K562 (cell line): ENCODE results near the gene PSMB10. TPM values are rescaled to one million over a fixed set of nuclear protein-coding genes. Genes with fewer than 3 reads are reported as not detected.

Source experiments
- ATF6 ChIP-seq: sonication (generic); formaldehyde crosslinking; IDR thresholded peaks from 2 replicates; pipeline ENCODE4 v1.4.0; 2020; ENCODE audit warnings: mild to moderate bottlenecking, missing genetic modification reagents
- E2F8 ChIP-seq: fragments of 450-650 bp; IDR thresholded peaks from 2 replicates; pipeline ENCODE4 v1.7.1; 2018; ENCODE audit warnings: mild to moderate bottlenecking, low read depth; ENCODE audit not compliant: partially characterized antibody
- E4F1 ChIP-seq: fragments of 250-450 bp; sonication (Bioruptor Pico); IDR thresholded peaks from 2 replicates; pipeline ENCODE4 v1.5.0; 2021; ENCODE audit warnings: mild to moderate bottlenecking, borderline replicate concordance
- EP300 ChIP-seq: IDR thresholded peaks from 2 replicates; pipeline ENCODE4 v1.6.1; 2012; ENCODE audit warnings: low read length, improper control_type of control experiment
- ERF ChIP-seq: fragments of 450-650 bp; formaldehyde crosslinking; IDR thresholded peaks from 2 replicates; pipeline ENCODE4 v1.4.0; 2020; ENCODE audit warnings: mild to moderate bottlenecking, mixed read lengths
- MBD1 ChIP-seq: fragments of 250-450 bp; sonication (Bioruptor Pico); IDR thresholded peaks from 2 replicates; pipeline ENCODE4 v1.8.0; 2022; ENCODE audit warnings: inconsistent platforms
- TBP ChIP-seq: optimal IDR thresholded peaks from 2 replicates; pipeline ENCODE3; 2011; ENCODE audit warnings: low read depth, low read length, improper control_type of control experiment
- ZC3H4 ChIP-seq: sonication (generic); formaldehyde crosslinking; IDR thresholded peaks from 2 replicates; pipeline ENCODE4 v1.9.0; 2021; ENCODE audit warnings: missing genetic modification reagents, borderline replicate concordance
- ZC3H8 ChIP-seq: fragments of 450-650 bp; IDR thresholded peaks from 2 replicates; pipeline ENCODE4 v1.6.1; 2017
- ZNF121 ChIP-seq: sonication (generic); formaldehyde crosslinking; conservative IDR thresholded peaks from 2 replicates; pipeline ENCODE4 v1.8.0; 2022; ENCODE audit warnings: missing genetic modification reagents
- ZNF24 ChIP-seq: fragments of 450-650 bp; IDR thresholded peaks from 2 replicates; pipeline ENCODE4 v1.6.1; 2016
- ZNF592 ChIP-seq: fragments of 450-650 bp; IDR thresholded peaks from 2 replicates; pipeline ENCODE4 v1.6.1; 2017; ENCODE audit warnings: antibody characterized with exemption, mild to moderate bottlenecking
- polyA plus RNA-seq, 8 experiments: library from polyadenylated mRNA; depleted of rRNA in 4 of 8; stranded (reverse) in 5 of 8; unstranded in 3 of 8; fragments of >200 nt; fragmentation: Nextera tagmentation in 2 of 8; fragmentation: Illumina TruSeq in 1 of 8; extraction: Ambion mirVana in 2 of 8; extraction: Trizol in 1 of 8; gene quantifications; 2 replicates each; pipeline versions ENCODE4 v1.2.1 to v1.2.3, GENCODE V29; 2011 to 2014; ENCODE audit warnings: inconsistent platforms in 1 of 8, missing spikeins in 1 of 8
- total RNA-seq, 7 experiments: library from RNA; depleted of rRNA in 6 of 7; stranded (reverse); fragments of >200 nt in 6 of 7; fragmentation: Illumina TruSeq in 2 of 7; extraction: Trizol in 2 of 7; gene quantifications; 2 replicates each; pipeline versions ENCODE4 v1.2.1 to v1.2.3, GENCODE V29; 2011 to 2021; ENCODE audit warnings: low replicate concordance in 1 of 7

PSMB10 gene
- total and polyA plus RNA-seq, 9 of the 15 experiments (the other 6 are each of a cell fraction or from before 2014, with no cell fraction given), result 11.7 to 105 (median 51.0) TPM

GRCh38 chr16:67892899-67893742 is 43.5 kb downstream of the PSMB10 start, which contains the start of gene PSKH1 (continued):
- TF ChIP-seq E4F1 (CRISPR knock-in tag), result no peak
- TF ChIP-seq ZNF592, result no peak
- no peak for TF ChIP-seq E2F8
- TF ChIP-seq ZNF121, result no peak
- TF ChIP-seq ZC3H4 (CRISPR knock-in tag), result no peak
- no peak for TF ChIP-seq ZC3H8
- no peak for TF ChIP-seq ATF6 (CRISPR knock-in tag)
- TF ChIP-seq ZNF24, result no peak
- peak; percentile 88 for TF ChIP-seq ERF
- TF ChIP-seq EP300, result 0 out of 2 replicates have a peak, but pooled peaks have one; percentile 1
- no peak for TF ChIP-seq MBD1 (CRISPR knock-in tag)
- peak; percentile 47 for TF ChIP-seq TBP
